GM18870 (cell line): ENCODE data around the gene NR2F1.

Source experiments
- ATAC-seq: cut with Tn5 transposase; IDR thresholded peaks from one replicate; pipeline ENCODE4 v1.9.1; 2021; ENCODE audit warnings: moderate library complexity; ENCODE audit not compliant: unreplicated experiment

NR2F1 gene

GRCh38 chr5:93603793-93604643, 21.0 kb downstream of the NR2F1 start:
- ATAC-seq, result no peak

DNA sequence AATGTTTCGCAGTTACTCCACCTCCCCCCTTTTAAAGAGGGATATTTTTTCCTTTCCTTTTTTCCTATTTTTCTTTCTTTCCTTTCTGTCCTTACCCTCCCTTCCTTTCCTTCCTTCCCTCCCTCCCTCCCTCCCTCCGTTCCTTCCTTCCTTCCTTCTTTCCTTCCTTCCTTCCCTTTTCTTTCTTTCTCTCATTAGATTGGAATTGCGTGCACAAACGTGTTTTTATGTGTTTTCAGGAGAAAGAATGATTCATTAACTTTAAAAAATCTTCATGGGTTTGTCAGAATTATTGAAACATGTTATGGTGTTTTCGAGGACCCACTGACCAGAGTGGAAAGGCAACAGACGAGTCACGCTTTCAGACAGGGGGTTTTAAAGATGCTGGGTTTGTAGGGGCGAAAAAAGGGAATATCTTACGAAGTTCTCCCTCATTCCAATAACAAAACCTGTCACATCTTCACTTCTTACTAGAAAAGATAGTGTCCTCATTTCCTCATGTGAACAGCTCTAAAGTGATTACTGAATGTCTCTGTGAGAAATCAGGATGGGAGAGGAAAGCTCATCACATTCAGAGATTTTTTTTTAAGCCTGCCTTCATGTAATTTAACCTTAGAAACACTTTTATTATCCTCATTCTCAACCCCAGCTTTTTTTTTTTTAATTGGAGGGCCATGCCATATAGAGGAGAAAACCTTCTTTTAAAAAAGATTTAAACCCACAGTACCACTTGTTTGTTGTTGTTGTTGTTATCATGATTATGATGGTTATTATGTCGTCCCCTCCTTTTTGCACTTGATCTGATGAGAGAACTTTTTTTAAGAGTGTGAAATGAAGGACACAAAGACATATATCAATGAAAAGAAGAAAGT, 21.9 kb downstream of the NR2F1 start:
- ATAC-seq, result no peak

DNA sequence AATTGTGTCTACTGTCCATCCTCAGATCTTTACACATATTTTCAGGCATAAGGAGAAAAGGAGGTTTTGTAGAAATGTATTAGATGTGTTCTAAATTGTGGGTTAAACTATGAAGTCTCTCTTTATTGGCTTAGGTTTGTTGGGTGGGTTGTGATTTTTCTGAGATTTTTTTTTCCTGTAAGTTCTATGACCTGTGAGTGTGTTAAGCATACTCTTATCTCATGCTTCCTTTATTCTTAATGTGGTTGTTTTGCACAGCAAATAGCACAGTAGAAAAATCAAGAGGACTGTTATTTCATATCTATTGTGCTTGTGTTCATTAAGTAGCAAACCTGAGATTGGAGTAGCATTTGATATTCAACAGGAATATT, 23.3 kb downstream of the NR2F1 start:
- no peak for ATAC-seq

DNA sequence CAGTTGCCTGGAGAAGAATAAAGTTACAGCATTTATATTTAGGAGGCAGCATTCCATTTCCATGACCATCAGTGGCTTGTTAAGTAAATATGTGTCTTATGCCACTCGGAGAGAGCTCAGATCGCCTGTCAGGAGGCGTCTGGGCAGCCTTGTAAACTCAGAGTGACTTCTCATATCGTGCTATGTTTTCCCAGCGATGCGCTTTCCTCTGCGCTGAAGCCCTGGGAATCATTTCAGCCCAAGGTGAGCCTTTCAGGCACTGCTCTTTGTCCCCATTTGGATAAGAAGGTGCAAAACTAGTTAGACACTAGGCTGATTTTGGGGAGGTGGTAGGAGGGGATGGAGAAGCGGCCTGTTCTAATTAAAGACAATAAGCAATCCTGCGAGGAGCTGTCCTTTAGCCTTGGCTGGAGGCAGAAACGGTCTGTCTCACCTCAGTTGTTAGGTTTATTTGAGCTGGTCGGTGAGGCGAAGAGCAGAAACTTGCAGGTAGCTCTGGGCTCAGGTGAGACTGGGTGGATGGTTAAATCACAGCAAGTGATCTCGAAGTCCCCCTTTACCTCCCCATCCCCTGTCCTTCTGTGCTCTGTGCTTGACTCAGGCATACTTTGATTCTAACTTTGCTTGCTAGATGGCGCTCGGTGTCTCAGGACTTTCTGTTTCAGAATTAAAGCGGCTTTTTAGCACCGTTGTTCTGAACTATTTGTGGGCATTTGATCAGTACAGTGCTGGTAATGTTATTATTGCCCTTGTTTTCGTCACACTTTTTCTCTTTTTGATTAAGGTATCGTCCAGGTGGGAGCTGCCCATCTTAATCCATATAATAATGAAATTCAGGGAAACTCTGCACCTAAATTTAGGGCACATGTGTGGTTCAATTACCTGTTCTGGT, 24.6 kb downstream of the NR2F1 start:
- peak; percentile 95 for ATAC-seq

- ATAC-seq, result no peak
These were observed 25.8 kb downstream of the NR2F1 start for GRCh38 chr5:93608855-93609254.

DNA sequence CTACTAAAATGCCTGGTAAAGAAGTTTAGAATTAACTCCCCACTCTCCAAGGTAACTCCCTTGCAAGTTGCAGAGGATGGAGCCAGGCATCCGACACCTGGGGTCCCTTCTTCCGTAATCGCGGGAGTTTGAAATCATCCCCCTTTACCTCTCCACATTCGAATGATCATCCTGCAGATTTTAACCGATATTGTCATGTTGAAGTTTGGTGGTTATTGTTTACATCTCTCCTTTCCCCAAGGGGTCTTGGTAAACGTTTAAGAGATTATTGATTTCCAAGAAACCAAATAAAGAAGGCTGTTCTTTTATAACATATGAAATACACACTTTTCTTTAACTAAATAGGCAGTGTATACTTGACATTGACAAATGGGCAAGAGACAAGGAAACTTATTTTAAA, 26.7 kb downstream of the NR2F1 start:
- ATAC-seq, result no peak

DNA sequence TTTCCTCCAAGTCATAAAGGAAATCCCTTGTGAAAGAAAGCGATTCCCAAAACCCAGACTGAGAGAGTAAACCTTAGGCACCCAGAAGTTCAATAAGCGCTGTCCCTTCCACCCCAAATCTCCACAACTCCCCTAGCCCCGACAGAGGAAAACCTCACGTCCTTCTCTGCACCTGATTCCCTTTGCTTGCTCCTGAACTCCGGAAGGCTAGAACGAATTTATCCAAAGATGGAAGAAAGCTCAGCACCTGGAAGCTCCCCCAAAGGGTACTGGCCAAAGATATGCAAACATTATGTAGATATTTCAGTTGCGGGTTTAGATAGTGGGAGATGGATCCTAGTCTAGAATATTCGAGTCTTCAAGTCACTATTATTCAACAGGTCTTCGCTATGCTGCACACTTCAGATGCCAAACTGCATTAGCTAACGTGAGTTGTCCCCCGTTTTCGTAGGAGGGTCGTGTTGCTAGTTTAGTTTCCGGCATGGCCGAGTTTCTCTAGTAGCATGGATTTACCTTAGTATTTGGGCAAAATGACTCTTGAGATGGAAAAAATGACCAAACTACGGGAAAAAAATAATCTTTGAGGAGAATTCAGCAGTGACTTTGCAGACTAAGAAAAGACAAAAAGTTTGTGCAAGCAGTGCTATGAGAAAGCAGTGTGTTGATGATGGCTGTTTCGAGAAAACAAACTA, 27.7 kb downstream of the NR2F1 start:
- no peak for ATAC-seq

DNA sequence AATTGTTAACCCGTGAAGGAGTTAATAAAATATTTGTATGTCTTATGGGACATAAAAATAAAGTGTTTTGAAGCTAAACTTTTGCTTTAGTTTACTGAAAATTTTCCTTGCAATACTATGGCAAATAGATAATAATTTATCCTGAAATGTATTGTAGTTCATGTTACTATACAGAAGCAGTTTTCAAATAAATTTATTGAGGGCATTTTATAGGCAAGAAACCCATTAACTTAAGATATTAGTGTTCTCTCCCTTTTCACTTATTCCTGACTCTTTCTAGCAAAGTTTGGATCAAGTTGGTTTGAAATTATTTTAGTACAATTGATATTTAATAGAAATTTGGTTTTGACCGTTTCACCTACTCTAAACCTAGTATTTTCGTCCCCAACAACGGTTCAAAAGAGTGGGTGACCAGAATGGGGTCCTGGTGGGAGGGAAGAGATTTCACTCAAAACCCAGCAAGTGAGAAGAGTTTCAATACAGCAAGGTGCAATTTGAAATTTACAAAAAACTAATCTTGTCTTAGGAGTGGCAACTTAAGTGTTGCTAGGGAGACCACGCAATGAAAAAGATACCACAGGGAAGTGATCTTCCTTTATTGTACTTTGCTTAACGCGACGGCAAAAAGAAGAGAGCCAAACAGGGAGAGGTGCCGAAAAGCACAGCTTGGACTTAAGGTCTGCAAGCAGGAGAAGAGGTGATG, 28.4 kb downstream of the NR2F1 start:
- ATAC-seq, result no peak

DNA sequence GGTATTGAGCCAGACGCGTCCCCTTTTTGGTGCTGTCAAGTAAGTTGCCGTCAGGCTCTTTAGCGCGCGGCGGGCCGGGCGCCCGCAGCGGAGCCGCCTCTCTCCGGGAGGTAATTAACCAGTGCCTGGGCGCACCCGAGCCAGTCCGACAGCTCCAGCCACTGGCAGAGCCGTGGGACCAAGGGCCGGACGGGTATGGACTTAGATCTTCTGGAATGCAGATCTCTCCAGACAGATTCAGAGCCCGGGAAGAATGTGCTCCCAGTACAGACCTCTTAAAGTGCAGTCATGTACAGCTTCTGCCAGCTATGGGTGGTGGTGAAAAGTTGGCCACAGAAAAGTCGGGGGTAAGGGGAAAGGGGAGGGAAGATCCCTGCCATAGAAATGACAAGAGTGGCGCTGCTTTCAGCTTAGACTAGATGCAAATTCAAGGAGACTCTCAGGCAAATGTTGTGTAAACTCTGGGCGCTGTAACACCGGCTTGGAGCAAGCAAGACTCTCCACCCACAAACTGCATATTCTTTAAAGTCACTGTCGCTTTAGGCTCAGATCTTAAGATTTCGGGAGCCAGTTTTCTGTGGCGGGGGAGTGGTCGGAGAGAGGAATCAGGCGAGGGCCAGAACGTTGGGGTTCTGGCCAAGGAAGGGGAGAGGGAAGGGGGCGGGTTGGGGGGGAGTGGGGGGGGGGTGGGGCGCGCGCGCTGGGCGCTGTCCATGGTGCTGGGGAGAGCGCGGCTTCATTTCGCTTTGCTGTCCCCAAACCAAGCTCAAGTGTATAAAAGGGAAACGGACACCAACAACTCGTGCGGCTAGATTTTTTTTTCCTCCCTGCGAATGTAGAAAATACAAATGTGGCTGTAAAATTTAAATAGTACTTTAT, 29.2 kb downstream of the NR2F1 start:
- ATAC-seq, result no peak

- ATAC-seq, result no peak
These were observed 29.8 kb downstream of the NR2F1 start for GRCh38 chr5:93612855-93613243.

DNA sequence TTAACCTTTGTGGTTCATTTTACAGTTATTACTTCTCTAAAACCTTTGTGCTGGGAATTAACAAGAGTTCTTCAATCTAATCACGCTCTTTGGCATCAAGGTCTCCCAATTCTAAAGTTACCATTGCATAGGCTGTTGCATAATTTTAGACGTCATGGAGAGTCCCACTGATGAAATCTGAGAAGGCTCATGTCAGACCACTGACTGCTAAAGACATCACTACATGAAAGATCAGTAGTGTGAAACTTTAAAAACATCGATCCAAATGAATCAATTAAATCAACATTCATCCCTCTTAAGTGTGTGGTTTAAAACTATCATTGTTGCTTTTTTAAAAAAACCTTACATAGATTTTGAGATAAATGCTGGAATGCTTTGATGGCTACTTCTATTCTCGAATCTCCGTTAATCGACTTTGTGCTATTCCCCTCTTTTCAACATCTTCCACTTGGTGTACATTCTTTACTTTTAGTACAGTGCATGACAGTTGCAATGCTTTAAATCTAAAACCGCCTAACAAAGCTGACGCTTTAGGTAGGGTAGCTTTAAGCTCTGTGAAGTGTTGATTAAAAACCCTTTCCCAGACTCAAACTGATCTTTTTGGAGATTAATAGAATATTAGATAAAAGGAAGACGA, 33.6 kb downstream of the NR2F1 start:
- ATAC-seq, result no peak

DNA sequence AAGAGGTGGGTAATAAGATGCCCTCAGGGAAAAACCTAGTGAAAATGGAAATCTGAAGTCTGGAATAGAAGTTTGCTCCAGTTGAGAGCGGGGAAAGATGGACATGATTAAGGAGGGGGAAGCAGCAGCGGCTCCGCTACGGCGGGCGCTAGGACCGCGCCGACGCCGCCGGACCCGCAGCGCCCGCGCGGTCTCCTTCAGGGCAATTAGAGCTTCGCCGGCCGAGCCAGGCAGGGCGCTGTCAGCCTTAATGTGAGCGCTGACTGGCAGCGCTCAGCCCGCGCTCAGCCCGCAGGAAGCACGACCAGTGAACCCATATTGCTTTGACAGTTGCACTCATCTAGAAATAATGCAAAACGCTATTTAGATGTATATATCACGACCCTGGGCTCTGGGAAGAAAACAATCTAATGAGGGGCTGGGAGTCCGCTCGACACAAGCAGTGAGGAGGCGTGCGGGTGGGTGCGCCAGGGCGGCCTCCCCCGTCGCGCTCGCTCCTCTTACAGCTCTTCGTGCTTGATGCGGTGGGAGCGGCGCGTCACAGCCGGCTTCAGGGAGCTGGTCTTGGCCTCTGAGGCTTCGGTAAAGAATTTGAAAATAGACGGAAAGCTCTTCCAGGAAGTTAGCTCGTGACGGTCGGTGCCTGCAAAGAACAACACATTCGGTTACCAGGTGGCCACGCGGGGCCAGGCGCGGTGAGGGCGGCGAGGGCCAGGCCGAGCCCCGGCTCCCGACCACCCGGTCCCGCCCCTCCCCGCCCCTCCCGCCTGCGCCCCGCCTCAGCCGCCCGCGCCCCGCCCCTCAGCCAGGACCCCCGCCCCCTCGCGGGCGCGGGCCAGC, 37.7 kb downstream of the NR2F1 start:
- ATAC-seq, result peak; percentile 91

DNA sequence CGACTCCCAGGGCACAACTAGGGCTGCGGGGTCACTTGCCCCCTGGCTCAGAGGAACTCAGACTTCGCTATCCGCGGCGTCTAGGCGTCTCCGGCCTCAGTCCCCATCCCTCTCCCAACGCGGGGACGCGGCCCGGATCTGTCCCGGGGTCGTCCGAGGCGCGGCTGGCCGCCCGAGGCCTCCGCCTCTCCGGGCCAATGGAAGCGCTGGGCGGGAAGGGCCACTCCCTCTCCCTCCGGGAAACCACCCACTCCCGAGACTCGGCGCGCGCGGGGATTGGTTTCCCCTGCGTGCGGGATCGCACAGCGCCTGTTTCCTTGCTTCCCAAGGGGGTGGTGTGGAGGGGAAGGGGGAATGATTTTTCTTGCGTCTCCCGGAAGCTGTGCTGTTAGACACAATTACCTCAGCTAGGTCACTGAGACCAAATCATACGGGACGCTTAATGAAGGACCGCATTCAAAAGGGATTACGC, 38.3 kb downstream of the NR2F1 start:
- ATAC-seq, result no peak

- no peak for ATAC-seq
These were observed 39.3 kb downstream of the NR2F1 start for GRCh38 chr5:93622240-93622885.

DNA sequence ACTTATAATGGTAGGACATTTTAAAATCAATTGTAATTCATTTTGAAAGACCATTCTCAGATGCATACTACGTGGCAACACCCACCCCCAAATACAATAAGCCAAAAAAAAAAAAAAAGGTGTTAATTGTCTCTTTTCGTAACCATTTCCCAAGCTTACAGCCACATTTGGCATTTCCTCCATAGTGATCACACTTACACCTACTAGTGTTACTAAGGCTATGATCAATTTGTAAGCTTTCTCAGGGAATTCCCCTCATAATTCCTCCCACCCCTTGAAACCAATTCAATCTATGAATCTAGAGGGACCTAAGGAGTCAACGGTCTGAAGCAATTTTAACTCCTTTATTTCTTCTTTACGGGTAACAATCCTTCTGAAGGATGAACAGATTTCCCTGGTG, 40.1 kb downstream of the NR2F1 start:
- no peak for ATAC-seq

DNA sequence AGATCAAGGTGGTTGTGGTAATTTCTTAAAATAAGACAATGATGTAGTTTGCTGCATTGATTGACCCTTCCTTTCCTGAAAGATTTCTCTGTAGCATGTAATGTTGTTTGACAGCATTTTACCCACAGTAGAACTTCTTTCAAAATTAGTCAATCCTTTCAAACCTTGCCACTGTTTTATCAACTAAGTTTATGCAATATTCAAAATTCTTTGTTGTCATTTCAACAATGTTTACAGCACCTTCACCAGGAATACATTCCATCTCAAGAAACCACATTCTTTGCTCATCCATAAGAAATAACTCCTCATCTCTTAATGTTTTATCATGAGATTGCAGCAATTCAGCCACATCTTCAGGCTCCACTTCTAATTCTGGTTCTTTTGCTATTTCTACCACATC, 43.8 kb downstream of the NR2F1 start:
- ATAC-seq, result no peak

- no peak for ATAC-seq
These were observed 49.3 kb downstream of the NR2F1 start for GRCh38 chr5:93632327-93632726.
